ENCODE data around the gene OOSP3.

- TF ChIP-seq CTCF (IDR thresholded peaks at IDR 0.05) (no peak), POLR2A (IDR thresholded peaks at IDR 0.05) (no peak), EP300 (IDR thresholded peaks at IDR 0.05) (no peak)
Observed at GRCh38 chr11:59866836-59867235, 11.7 kb upstream of the OOSP3 start.

Measured in ovary (tissue), 3 donors.